Renal cortical epithelial cell (primary cell): Measurements from ENCODE around the gene ZFP36. TPM values are rescaled to one million over a fixed set of nuclear protein-coding genes. Genes with fewer than 3 reads are reported as not detected.

Source experiments
- DNase-seq: peaks from one replicate; pipeline ENCODE4 v3.0.0-alpha.2; 2011; ENCODE audit warnings: low read depth
- total RNA-seq: library from RNA; depleted of rRNA; stranded (reverse); fragments of >200 nt; gene quantifications from 2 replicates; pipeline ENCODE4 v1.2.3, GENCODE V29; 2014

The ZFP36 gene
- total RNA-seq, 1 donor from 2014 or later = 2.8 TPM

DNA sequence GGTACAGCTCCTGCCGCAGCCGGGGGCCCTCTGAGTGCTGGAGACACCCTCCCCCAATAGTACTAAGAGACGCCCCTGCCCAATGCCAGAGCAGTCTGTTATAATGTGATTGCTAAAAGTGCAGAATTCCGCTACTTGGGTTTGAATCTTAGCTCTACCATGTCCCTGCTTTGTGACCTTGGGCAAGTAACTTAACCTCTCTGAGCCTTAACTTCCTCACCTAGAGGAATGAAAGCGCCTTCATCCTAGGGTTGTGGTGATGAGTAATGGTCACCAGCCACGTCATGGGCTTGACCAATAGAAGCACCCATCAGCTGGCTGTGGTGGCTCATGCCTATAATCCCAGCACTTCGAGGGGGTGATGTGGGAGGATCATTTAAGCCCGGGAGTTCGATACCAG lies 12.4 kb downstream of the ZFP36 start:
- no peak for DNase-seq

DNA sequence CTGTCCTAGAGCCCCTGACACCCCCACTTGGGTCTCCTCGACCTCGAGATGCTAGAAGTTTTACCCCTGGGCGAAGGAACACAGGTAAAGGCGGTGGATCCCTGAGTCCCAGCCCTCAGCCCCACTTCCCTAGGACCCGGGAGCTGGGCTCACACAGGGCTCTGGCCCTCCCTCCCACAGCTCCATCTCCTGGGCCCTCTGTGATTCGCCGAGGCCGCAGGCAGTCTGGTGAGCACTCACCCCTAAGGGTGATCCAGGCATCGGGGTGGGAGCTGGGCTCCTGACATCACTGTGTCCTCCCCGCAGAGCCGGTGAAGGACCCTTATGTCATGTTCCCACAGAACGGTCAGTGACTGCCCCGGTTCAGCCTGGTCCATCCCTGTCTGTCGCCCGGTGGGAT lies 14.1 kb downstream of the ZFP36 start:
- DNase-seq = no peak

DNA sequence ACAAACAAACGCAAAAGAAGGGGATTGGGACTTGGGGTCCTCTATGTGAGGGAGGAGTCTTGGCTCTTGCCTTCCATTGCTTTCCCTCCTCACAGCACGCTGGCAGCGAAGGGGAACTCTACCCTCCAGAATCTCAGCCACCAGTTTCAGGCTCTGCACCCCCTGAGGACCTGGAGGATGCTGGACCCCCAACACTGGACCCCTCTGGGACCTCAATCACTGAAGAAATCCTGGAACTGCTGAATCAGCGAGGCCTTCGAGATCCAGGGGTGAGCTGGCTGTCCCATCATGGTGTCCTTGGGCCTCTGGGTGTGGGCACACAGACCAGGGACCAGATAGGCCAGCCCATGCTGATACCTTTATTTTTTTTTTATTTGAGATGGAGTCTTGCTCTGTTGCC lies 15.4 kb downstream of the ZFP36 start:
- DNase-seq = no peak

GRCh38 chr19:39423258-39424086 lies 16.8 kb downstream of the ZFP36 start:
- no peak for DNase-seq

GRCh38 chr19:39424934-39425333 lies 18.3 kb downstream of the ZFP36 start:
- DNase-seq = no peak

DNA sequence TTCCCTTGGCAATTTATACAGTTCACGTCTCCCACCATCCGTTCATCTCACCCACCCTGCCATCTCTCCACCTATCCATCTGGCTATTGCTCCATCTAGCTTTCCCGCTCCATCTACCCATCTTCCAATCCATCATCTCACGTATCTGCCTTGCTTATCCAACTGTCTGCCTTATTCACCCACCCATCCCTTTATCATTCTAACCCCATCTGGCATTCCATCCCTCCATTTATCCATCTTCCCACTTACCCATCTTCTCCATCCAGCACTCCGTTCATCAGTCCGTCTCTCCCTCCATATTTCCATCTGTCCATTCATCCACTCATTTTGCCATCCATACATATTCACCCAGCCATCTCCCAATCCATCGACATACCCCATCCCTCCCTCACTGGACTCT lies 19.1 kb downstream of the ZFP36 start:
- DNase-seq = no peak

DNA sequence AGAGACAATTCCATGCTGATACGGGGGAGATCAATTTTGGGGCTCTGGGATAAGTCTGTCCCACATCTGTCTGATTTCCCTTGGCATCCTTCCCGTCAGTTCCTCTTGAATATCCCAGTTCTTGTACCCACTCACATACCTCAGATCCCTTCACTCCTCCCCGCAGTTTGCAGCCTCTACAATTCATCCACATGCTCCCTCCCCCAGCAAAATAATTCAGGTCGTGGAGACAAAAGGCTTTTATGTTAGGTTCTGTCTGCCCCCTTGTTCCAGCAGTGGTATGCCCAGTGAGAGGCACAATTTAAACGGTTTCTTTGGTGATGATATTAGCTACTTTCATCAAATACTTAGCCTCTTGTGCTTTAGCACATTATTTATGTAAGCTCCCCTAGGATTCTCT lies 19.5 kb downstream of the ZFP36 start:
- no peak for DNase-seq

- DNase-seq = no peak
Observed at GRCh38 chr19:39427707-39428106, 21.1 kb downstream of the ZFP36 start.

DNA sequence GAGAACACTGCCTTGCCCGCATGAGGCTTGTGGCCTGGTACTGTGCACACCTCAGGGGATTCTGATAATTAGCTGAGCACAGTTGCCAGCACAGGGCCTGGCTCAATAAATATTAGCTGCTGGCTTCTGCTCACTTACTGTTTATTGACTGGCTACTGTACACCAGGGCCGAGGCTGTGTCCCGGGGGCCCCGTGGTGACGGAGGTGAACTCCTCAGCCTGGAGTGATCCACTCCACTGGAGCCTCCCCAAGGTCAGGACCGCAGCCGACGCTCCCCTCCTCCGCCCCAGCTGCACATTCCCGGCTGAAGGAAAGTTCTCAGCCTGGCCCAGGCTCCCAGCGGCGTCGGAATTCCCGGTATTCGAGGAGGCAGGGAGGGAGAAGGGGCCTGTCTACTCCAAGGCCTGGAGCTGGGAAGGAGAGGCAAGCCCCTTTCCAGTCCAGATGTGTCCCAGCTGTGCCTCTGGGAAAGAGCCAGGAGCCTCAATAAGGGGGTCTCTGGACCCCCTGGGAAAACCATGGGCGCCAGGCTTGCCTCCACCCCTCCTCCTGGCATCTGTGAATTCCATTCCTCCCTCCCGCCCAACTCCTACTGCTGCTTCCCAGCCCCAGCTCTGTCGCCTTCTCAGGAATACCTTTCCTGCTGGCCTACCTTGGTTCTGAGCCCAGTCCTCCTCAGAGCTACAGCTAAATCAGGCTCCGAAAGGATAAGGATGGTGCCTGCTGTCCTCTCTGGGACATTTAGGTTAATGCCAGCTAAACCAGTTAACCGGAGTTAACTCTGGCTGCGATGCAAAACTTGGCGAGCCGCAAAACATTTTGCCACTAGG lies 21.9 kb downstream of the ZFP36 start:
- peak; percentile 78 for DNase-seq

GRCh38 chr19:39430675-39431593 lies 24.3 kb downstream of the ZFP36 start:
- DNase-seq = peak; percentile 97

DNA sequence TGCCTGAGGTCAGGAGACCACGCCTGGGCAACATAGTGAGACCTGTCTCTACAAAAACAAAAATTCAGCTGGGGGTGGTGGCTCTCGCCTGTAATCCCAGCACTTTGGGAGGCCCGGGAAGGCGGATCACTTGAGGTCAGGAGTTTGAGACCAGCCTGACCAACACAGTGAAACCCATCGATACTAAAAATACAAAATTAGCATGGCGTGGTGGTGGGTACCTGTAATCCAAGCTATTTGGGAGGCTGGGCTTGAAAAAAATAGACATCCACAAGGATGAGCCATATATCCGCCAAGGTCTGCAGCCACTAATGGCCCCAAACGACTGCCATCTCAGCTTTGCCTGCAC lies 26.0 kb downstream of the ZFP36 start:
- DNase-seq = no peak

- DNase-seq = no peak
Observed at GRCh38 chr19:39433480-39434079, 26.9 kb downstream of the ZFP36 start.

DNA sequence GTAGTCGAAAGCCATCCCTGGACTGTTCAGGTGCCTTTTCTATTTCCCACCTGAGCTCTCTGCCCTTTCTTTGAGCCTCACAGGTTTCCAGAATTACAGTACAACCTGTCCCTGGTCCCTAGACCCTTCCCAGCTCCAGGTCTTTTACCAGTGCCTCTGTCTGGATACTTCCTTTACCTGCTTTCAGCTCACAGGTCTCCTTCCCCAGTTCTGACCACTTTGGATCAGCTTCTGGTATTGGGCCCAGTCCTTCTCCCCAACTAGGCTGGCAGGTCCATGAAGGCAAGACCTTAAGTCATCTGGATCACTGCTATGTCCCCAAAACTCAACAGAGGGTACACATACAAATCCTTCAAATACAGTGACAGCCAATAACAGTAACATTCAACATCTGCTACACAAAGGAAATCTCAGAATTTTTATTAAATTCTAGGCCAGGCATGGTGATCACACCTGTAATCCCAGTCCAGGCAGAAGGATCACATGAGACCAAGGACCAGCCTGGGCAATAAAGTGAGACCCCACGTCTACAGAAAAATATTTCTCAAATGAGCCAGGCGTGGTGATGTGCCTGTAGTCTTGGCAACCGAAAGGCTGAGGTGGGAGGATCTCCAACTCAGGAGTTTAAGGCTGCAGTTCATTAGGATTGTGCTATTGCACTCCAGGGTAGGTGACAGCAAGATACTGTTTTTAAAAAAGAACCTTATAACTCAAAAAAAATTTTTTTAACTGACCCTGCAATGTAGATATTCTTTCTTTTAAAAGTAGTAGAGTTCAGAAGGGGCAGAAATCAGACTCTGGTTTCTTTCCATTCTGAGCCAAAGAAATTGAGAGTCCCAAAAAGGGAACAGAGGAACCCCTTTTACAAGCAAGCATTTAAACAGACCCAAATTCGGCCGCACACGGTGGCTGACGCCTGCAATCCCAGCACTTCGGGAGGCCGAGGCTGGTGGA lies 27.8 kb downstream of the ZFP36 start:
- no peak for DNase-seq

GRCh38 chr19:39435499-39436349 lies 29.1 kb downstream of the ZFP36 start, which contains the start of gene RPS16:
Gene RPS16, minus strand, starts transcription at chr19:39435949. Its CDS starts 54 bp downstream, at chr19:39435895.
- peak; percentile 84 for DNase-seq

DNA sequence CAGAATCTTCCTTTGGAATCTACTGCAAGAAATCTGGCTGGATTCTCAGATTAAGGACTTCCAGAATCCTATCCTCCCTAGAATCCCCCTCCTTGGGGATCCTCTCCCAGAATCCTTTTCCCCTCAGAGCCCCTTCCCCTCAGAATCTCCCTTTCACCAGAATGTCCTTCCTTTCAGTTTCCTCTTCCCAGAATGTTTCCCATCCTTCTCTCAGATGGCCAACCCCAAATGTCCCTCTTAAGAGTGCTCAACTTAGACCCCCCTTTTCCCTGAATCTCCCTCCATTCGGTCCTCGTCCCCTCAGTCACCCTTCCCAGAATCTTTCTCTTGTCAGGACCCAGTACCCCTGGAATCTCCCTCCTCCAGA lies 29.7 kb downstream of the ZFP36 start:
- no peak for DNase-seq

DNA sequence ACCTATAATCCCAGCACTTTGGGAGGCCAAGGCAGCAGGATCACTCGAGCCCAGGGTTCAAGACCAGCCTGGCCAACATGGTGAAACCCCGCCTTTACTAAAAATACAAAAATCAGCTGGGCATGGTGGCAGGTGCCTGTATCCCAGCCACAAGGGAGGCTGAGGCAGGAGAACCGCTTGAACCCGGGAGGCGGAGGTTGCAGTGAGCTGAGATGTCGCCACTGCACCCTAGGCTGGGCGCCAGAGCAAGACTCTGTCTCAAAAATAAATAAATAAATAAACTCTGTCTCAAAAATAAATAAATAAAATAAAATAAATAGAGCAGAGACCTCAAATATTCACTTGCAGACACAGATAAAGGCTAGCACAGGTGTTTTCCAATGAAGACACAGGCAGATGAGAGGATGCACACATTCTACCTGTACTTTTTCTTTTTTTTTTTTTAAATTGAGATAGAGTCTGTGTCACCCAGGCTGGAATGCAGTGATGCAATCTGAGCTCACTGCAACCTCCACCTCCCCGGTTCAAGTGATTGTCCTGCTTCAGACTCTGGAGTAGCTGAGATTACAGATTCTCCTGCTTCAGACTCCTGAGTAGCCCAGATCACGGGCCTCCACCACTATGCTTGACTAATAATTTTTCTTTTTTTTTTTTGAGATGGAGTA lies 31.8 kb downstream of the ZFP36 start:
- DNase-seq = peak; percentile 71

DNA sequence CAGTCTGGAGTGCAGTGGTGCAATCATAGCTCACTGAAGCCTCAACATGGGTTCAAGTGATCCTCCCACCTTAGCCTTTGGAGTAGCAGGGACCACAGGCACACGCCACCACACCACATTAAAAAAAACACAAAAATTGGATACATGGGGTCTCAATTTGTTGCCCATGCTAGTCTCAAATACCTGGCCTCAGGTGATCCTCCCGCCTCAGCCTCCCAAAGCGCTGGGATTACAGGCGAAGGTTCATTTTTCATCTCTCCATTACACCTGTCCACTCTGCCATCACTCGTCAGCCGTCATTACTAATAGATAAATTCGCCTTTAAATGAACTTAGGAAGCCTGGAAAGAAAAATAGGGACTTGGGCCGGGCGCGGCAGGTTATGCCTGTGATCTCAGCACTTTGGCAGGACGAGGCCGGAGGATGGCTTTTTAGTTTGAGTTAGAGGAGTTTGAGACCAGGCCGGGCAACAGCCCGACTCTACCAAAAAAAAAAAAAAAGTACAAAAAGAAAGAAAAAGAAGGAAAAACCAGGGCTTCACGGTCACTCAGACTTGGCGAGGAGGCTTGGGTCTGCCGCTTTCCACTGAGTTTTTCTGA lies 38.0 kb downstream of the ZFP36 start:
- no peak for DNase-seq
